K562 (cell line): Measurements from ENCODE around the gene RPL29. TPM values are rescaled to one million over a fixed set of nuclear protein-coding genes. Genes with fewer than 3 reads are reported as not detected.
A peak's percentile ranks its signal among the peaks of the same experiment; 100 is the strongest.

Experiments used
- ADNP ChIP-seq: fragments of 200-800 bp; sonication (Bioruptor generic); IDR thresholded peaks from 2 replicates; pipeline ENCODE4 v1.6.1; 2016; ENCODE audit warnings: missing genetic modification characterization, missing compliant biosample characterization
- ATF7 ChIP-seq: fragments of 450-650 bp; IDR thresholded peaks from 2 replicates; pipeline ENCODE4 v1.7.1; 2014; ENCODE audit warnings: mild to moderate bottlenecking, moderate library complexity
- C11orf30 ChIP-seq: fragments of 450-650 bp; IDR thresholded peaks from 2 replicates; pipeline ENCODE4 v1.6.1; 2016; ENCODE audit warnings: low read depth, mild to moderate bottlenecking
- CREB1 ChIP-seq, 2 experiments: sonication (generic) in 1 of 2; formaldehyde crosslinking in 1 of 2; IDR thresholded peaks; 2 replicates each; pipeline versions ENCODE4 v1.6.1 to v1.8.0; 2012 to 2022; ENCODE audit warnings: inconsistent platforms in 1 of 2, mild to moderate bottlenecking in 1 of 2, missing genetic modification reagents in 1 of 2, moderate library complexity in 1 of 2
- FOXK2 ChIP-seq, 2 experiments: fragments of 450-650 bp; IDR thresholded peaks in 1 of 2; conservative IDR thresholded peaks in 1 of 2; 2 replicates each; pipeline ENCODE4 v1.6.1; 2016; ENCODE audit warnings: low read depth in 2 of 2, mild to moderate bottlenecking in 1 of 2
- GABPB1 ChIP-seq: sonication (generic); formaldehyde crosslinking; IDR thresholded peaks from 2 replicates; pipeline ENCODE4 v1.8.0; 2022; ENCODE audit warnings: mild to moderate bottlenecking, missing genetic modification reagents
- GATAD2A ChIP-seq: fragments of 450-650 bp; IDR thresholded peaks from 2 replicates; pipeline ENCODE4 v1.6.1; 2017
- GTF2A2 ChIP-seq: IDR thresholded peaks from 2 replicates; pipeline ENCODE4 v1.6.1; 2016; ENCODE audit warnings: mild to moderate bottlenecking, missing genetic modification characterization, missing compliant biosample characterization
- KLF1 ChIP-seq: fragments of 450-650 bp; IDR thresholded peaks from 2 replicates; pipeline ENCODE4 v1.6.1; 2016; ENCODE audit warnings: missing genetic modification characterization, missing compliant biosample characterization
- MAZ ChIP-seq, 2 experiments: fragments of 450-650 bp in 1 of 2; sonication (generic) in 1 of 2; formaldehyde crosslinking; IDR thresholded peaks in 1 of 2; conservative IDR thresholded peaks in 1 of 2; 2 replicates each; pipeline versions ENCODE4 v1.4.0 to v1.5.0; 2020; ENCODE audit warnings: mild to moderate bottlenecking in 1 of 2, missing genetic modification reagents in 1 of 2
- NFATC3 ChIP-seq: fragments of 450-650 bp; IDR thresholded peaks from 2 replicates; pipeline ENCODE4 v1.6.1; 2017; ENCODE audit warnings: mild to moderate bottlenecking
- POLR2AphosphoS5 ChIP-seq: IDR thresholded peaks from 2 replicates; pipeline ENCODE4 v1.6.1; 2011; ENCODE audit warnings: mild to moderate bottlenecking, low read depth, low read length, moderate library complexity; ENCODE audit not compliant: control insufficient read depth, insufficient read depth
- RFX5 ChIP-seq: IDR thresholded peaks from 2 replicates; pipeline ENCODE4 v1.6.1; 2011; ENCODE audit warnings: low read depth, mild to moderate bottlenecking, improper control_type of control experiment, low read length
- SIX5 ChIP-seq, 2 experiments: IDR thresholded peaks; 2 replicates each; pipeline ENCODE4 v1.6.1; 2011; ENCODE audit warnings: low read length in 2 of 2, borderline replicate concordance in 1 of 2, low read depth in 1 of 2, mild to moderate bottlenecking in 1 of 2, moderate library complexity in 1 of 2; ENCODE audit not compliant: insufficient read depth in 1 of 2
- XRCC5 ChIP-seq: fragments of 200-400 bp; formaldehyde crosslinking; IDR thresholded peaks from 2 replicates; pipeline ENCODE4 v1.6.1; 2017; ENCODE audit warnings: low read depth, mild to moderate bottlenecking, low read length
- ZNF384 ChIP-seq: IDR thresholded peaks from 2 replicates; pipeline ENCODE4 v1.6.1; 2012; ENCODE audit warnings: low read depth, low read length, improper control_type of control experiment
- polyA plus RNA-seq, 8 experiments: library from polyadenylated mRNA; depleted of rRNA in 4 of 8; stranded (reverse) in 5 of 8; unstranded in 3 of 8; fragments of >200 nt; fragmentation: Nextera tagmentation in 2 of 8; fragmentation: Illumina TruSeq in 1 of 8; extraction: Ambion mirVana in 2 of 8; extraction: Trizol in 1 of 8; gene quantifications; 2 replicates each; pipeline versions ENCODE4 v1.2.1 to v1.2.3, GENCODE V29; 2011 to 2014; ENCODE audit warnings: inconsistent platforms in 1 of 8, missing spikeins in 1 of 8
- total RNA-seq, 7 experiments: library from RNA; depleted of rRNA in 6 of 7; stranded (reverse); fragments of >200 nt in 6 of 7; fragmentation: Illumina TruSeq in 2 of 7; extraction: Trizol in 2 of 7; gene quantifications; 2 replicates each; pipeline versions ENCODE4 v1.2.1 to v1.2.3, GENCODE V29; 2011 to 2021; ENCODE audit warnings: low replicate concordance in 1 of 7
- TF ChIP-seq, protein P1 (sequence below): sonication (generic); formaldehyde crosslinking; IDR thresholded peaks from 2 replicates; pipeline ENCODE4 v1.8.0; 2022; ENCODE audit warnings: mild to moderate bottlenecking, missing genetic modification reagents
- TF ChIP-seq, protein P2 (sequence below), 2 experiments: fragments of 450-650 bp; conservative IDR thresholded peaks; 2 replicates each; pipeline ENCODE4 v1.6.1; 2017; ENCODE audit warnings: mild to moderate bottlenecking in 2 of 2, moderate library complexity in 2 of 2
- TF ChIP-seq, protein P3 (sequence below): sonication (generic); formaldehyde crosslinking; IDR thresholded peaks from 2 replicates; pipeline ENCODE4 v1.8.1; 2022; ENCODE audit warnings: missing genetic modification reagents
- TF ChIP-seq, protein P4 (sequence below), 2 experiments: fragments of 450-650 bp; IDR thresholded peaks; 2 replicates each; pipeline ENCODE4 v1.6.1; 2016

The RPL29 gene
- total and polyA plus RNA-seq, 9 of the 15 experiments (the other 6 are each of a cell fraction or from before 2014, with no cell fraction given), result 568 to 1,475 (median 1,104) TPM

GRCh38 chr3:51995346-51996163 lies at the start of gene RPL29 (continued):
- no peak for TF ChIP-seq ADNP (tag)
- TF ChIP-seq XRCC5, result peak; percentile 93; the same call in 1 of the 2 replicates
- TF ChIP-seq, protein P1, sequence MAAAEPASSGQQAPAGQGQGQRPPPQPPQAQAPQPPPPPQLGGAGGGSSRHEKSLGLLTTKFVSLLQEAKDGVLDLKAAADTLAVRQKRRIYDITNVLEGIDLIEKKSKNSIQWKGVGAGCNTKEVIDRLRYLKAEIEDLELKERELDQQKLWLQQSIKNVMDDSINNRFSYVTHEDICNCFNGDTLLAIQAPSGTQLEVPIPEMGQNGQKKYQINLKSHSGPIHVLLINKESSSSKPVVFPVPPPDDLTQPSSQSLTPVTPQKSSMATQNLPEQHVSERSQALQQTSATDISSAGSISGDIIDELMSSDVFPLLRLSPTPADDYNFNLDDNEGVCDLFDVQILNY (CRISPR knock-in tag), result peak; percentile 75; the same call in 1 of the 2 replicates
- 0 out of 2 replicates have a peak, but pooled peaks have one; percentile 50 for TF ChIP-seq GATAD2A
- TF ChIP-seq POLR2AphosphoS5, result peak; percentile 94
- TF ChIP-seq, protein P2, sequence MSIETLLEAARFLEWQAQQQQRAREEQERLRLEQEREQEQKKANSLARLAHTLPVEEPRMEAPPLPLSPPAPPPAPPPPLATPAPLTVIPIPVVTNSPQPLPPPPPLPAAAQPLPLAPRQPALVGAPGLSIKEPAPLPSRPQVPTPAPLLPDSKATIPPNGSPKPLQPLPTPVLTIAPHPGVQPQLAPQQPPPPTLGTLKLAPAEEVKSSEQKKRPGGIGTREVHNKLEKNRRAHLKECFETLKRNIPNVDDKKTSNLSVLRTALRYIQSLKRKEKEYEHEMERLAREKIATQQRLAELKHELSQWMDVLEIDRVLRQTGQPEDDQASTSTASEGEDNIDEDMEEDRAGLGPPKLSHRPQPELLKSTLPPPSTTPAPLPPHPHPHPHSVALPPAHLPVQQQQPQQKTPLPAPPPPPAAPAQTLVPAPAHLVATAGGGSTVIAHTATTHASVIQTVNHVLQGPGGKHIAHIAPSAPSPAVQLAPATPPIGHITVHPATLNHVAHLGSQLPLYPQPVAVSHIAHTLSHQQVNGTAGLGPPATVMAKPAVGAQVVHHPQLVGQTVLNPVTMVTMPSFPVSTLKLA (conservative IDR thresholded peaks at IDR 0.05), result peak in 1 of 2 experiments; percentile 70; a peak in 2 of 4 replicates
- TF ChIP-seq KLF1, result peak; percentile 58; the same call in 1 of the 2 replicates
- TF ChIP-seq GTF2A2 (tag), result peak; percentile 75
- TF ChIP-seq, protein P3, sequence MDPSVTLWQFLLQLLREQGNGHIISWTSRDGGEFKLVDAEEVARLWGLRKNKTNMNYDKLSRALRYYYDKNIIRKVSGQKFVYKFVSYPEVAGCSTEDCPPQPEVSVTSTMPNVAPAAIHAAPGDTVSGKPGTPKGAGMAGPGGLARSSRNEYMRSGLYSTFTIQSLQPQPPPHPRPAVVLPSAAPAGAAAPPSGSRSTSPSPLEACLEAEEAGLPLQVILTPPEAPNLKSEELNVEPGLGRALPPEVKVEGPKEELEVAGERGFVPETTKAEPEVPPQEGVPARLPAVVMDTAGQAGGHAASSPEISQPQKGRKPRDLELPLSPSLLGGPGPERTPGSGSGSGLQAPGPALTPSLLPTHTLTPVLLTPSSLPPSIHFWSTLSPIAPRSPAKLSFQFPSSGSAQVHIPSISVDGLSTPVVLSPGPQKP (CRISPR knock-in tag), result no peak
- TF ChIP-seq NFATC3, result 0 out of 2 replicates have a peak, but pooled peaks have one; percentile 56
- peak; percentile 39 for TF ChIP-seq CREB1 (IDR thresholded peaks at IDR 0.05)
- TF ChIP-seq CREB1 (CRISPR knock-in tag; IDR thresholded peaks at IDR 0.05), result no peak
- TF ChIP-seq RFX5, result no peak
- peak; percentile 91 for TF ChIP-seq C11orf30
- 0 out of 2 replicates have a peak, but pooled peaks have one; percentile 25 for TF ChIP-seq ZNF384
- TF ChIP-seq GABPB1 (CRISPR knock-in tag), result peak; percentile 99
- TF ChIP-seq FOXK2 (conservative IDR thresholded peaks at IDR 0.05 in 1 of 2, IDR thresholded peaks at IDR 0.05 in 1 of 2; ENCODE audit: low read depth in 2 of 2), result peak; percentile 82 to 93
- TF ChIP-seq, protein P4, sequence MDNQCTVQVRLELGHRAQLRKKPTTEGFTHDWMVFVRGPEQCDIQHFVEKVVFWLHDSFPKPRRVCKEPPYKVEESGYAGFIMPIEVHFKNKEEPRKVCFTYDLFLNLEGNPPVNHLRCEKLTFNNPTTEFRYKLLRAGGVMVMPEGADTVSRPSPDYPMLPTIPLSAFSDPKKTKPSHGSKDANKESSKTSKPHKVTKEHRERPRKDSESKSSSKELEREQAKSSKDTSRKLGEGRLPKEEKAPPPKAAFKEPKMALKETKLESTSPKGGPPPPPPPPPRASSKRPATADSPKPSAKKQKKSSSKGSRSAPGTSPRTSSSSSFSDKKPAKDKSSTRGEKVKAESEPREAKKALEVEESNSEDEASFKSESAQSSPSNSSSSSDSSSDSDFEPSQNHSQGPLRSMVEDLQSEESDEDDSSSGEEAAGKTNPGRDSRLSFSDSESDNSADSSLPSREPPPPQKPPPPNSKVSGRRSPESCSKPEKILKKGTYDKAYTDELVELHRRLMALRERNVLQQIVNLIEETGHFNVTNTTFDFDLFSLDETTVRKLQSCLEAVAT (IDR thresholded peaks at IDR 0.05), result 0 out of 4 replicates have a peak, but pooled peaks of 1 of the 2 experiments have one; percentile 34
- TF ChIP-seq MAZ (CRISPR knock-in tag; conservative IDR thresholded peaks at IDR 0.05 in 1 of 2, IDR thresholded peaks at IDR 0.05 in 1 of 2), result peak; percentile 34 to 54; a peak in 2 of 4 replicates
- TF ChIP-seq ATF7, result peak; percentile 71
- peak; percentile 48 to 49; a peak in 1 of 4 replicates for TF ChIP-seq SIX5 (IDR thresholded peaks at IDR 0.05; ENCODE audit: borderline replicate concordance in 1 of 2, insufficient read depth in 1 of 2, low read depth in 1 of 2, low read length in 2 of 2)
